ENCODE results near the gene PRKG1.

The PRKG1 gene

GRCh38 chr10:51711519-51711891 lies 637.2 kb downstream of the PRKG1 start:
- no peak for DNase-seq
- Histone ChIP-seq H3K4me1 (ENCODE audit: control extremely low read depth in 1 of 4, control insufficient read depth in 4 of 4, insufficient read depth in 4 of 4, low read length in 3 of 4) (peaks cover 0 to 6% (median 2%) of the 10 kb centered on the region in 4 experiments), H3K27ac (ENCODE audit: insufficient read depth in 1 of 2, low read depth in 1 of 2, low read length in 2 of 2, poor library complexity in 1 of 2, severe bottlenecking in 2 of 2) (no peak overlapping the region), H3K27me3 (replicated peaks in 2 of 5; ENCODE audit: control insufficient read depth in 4 of 5, insufficient read depth in 5 of 5, low read length in 4 of 5) (no peaks in the 10 kb centered on the region), H3K4me3 (ENCODE audit: control insufficient read depth in 1 of 7, extremely low read depth in 1 of 7, insufficient read depth in 4 of 7, low read depth in 2 of 7, low read length in 6 of 7) (no peak overlapping the region), H3K36me3 (ENCODE audit: control insufficient read depth in 4 of 4, insufficient read depth in 4 of 4, low read length in 3 of 4) (no peaks in the 10 kb centered on the region), H3K9me3 (ENCODE audit: control extremely low read depth in 1 of 5, control insufficient read depth in 4 of 5, insufficient read depth in 2 of 5, low read depth in 1 of 5, low read length in 4 of 5) (peaks cover 0 to 1% (median 0%) of the 10 kb centered on the region in 5 experiments)
- no CpG with 5 or more reads among the region's 1 CpG for WGBS (ENCODE audit: insufficient coverage)
- CTCF ChIA-PET = no interaction called here
- POLR2A ChIA-PET = no interaction called here

DNA sequence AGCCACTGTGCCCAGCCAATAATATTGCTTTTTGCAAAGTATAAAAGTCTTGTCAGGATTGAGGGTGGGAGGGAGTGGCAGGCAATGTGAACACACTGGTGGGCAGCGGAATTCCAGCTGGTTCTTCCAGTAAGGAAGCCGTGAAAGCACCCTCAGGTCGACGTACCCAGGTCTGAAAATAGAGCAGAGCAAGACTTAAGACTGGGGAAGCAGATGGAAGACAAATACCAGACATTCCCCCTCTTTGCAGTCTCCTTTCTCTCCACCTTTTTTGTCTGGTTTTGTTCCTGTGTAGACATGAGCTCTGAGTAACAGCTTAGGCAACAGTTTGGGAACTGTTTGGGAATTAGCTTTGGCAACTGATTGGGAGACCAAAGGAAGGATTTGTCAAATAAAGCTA lies 642.7 kb downstream of the PRKG1 start:
- 100% methylated on average over 3 of the region's 4 CpGs for WGBS (ENCODE audit: insufficient coverage)
- no peak overlapping the region for H3K4me3 ChIP-seq (ENCODE audit: control insufficient read depth in 1 of 7, extremely low read depth in 1 of 7, insufficient read depth in 4 of 7, low read depth in 2 of 7, low read length in 6 of 7)
- H3K27ac ChIP-seq (ENCODE audit: insufficient read depth in 1 of 2, low read depth in 1 of 2, low read length in 2 of 2, poor library complexity in 1 of 2, severe bottlenecking in 2 of 2) = no peak overlapping the region
- ChIA-PET POLR2A (no interaction called here), CTCF (no interaction called here)
- peaks cover 0 to 2% (median 0%) of the 10 kb centered on the region in 5 experiments for H3K27me3 ChIP-seq (replicated peaks in 2 of 5; ENCODE audit: control insufficient read depth in 4 of 5, insufficient read depth in 5 of 5, low read length in 4 of 5)
- peaks cover 0 to 1% (median 0%) of the 10 kb centered on the region in 5 experiments for H3K9me3 ChIP-seq (ENCODE audit: control extremely low read depth in 1 of 5, control insufficient read depth in 4 of 5, insufficient read depth in 2 of 5, low read depth in 1 of 5, low read length in 4 of 5)
- H3K4me1 ChIP-seq (ENCODE audit: control extremely low read depth in 1 of 4, control insufficient read depth in 4 of 4, insufficient read depth in 4 of 4, low read length in 3 of 4) = peaks cover 0 to 6% (median 0%) of the 10 kb centered on the region in 4 experiments
- no peak for DNase-seq
- H3K36me3 ChIP-seq (ENCODE audit: control insufficient read depth in 4 of 4, insufficient read depth in 4 of 4, low read length in 3 of 4) = no peaks in the 10 kb centered on the region

DNA sequence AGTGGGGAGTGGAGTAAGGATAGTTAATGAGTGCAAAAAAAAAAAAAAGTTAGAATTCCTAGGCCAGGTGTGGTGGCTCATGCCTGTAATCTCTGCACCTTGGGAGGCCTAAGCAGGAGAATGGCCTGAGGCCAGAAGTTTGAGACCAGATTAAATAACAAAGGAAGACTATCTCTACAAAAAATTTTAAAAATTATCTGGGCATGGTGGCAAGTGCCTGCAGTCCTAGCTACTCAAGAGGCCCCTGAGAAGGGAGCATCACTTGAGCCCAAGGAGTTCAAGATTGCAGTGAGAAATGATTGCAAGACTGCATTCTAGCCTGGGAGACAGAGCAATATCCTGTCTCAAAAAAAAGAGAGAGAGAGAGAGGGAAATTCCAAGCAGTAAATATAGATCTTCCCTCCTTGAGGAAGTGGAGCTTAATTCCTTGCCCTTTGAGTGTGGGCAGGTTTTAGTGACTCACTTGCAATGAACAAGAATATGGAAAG lies 644.6 kb downstream of the PRKG1 start:
- H3K4me3 ChIP-seq (ENCODE audit: control insufficient read depth in 1 of 7, extremely low read depth in 1 of 7, insufficient read depth in 4 of 7, low read depth in 2 of 7, low read length in 6 of 7) = no peak overlapping the region
- no peak for DNase-seq
- peaks cover 0 to 2% (median 0%) of the 10 kb centered on the region in 5 experiments for H3K27me3 ChIP-seq (replicated peaks in 2 of 5; ENCODE audit: control insufficient read depth in 4 of 5, insufficient read depth in 5 of 5, low read length in 4 of 5)
- peaks cover 0 to 1% (median 0%) of the 10 kb centered on the region in 5 experiments for H3K9me3 ChIP-seq (ENCODE audit: control extremely low read depth in 1 of 5, control insufficient read depth in 4 of 5, insufficient read depth in 2 of 5, low read depth in 1 of 5, low read length in 4 of 5)
- no peaks in the 10 kb centered on the region for H3K36me3 ChIP-seq (ENCODE audit: control insufficient read depth in 4 of 4, insufficient read depth in 4 of 4, low read length in 3 of 4)
- H3K4me1 ChIP-seq (ENCODE audit: control extremely low read depth in 1 of 4, control insufficient read depth in 4 of 4, insufficient read depth in 4 of 4, low read length in 3 of 4) = no peaks in the 10 kb centered on the region
- no peak overlapping the region for H3K27ac ChIP-seq (ENCODE audit: insufficient read depth in 1 of 2, low read depth in 1 of 2, low read length in 2 of 2, poor library complexity in 1 of 2, severe bottlenecking in 2 of 2)
- ChIA-PET CTCF (no interaction called here), POLR2A (no interaction called here)

DNA sequence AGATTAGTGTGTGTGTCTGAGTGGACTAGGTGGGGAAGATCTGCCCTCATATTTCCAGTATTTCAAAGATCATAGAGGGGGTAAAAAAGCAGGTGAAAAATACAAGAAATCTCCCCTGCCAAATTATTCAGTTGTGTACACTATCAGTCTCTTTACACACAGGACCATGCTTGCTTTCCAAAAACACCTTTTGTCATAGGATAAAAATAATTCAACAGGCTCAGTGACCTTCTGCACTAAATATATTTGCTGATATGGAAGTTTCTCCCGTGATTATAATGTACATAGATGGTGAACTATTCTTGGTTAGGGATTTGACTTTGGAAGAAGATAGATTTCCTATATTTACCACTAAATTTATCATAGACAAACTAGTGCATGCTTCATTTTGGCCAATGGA lies 649.8 kb downstream of the PRKG1 start:
- H3K27me3 ChIP-seq (replicated peaks in 2 of 5; ENCODE audit: control insufficient read depth in 4 of 5, insufficient read depth in 5 of 5, low read length in 4 of 5) = peaks cover 0 to 2% (median 0%) of the 10 kb centered on the region in 5 experiments
- ChIA-PET CTCF (no interaction called here), POLR2A (no interaction called here)
- no peaks in the 10 kb centered on the region for H3K4me1 ChIP-seq (ENCODE audit: control extremely low read depth in 1 of 4, control insufficient read depth in 4 of 4, insufficient read depth in 4 of 4, low read length in 3 of 4)
- no peaks in the 10 kb centered on the region for H3K36me3 ChIP-seq (ENCODE audit: control insufficient read depth in 4 of 4, insufficient read depth in 4 of 4, low read length in 3 of 4)
- H3K9me3 ChIP-seq (ENCODE audit: control extremely low read depth in 1 of 5, control insufficient read depth in 4 of 5, insufficient read depth in 2 of 5, low read depth in 1 of 5, low read length in 4 of 5) = no peaks in the 10 kb centered on the region
- DNase-seq = no peak
- H3K27ac ChIP-seq (ENCODE audit: insufficient read depth in 1 of 2, low read depth in 1 of 2, low read length in 2 of 2, poor library complexity in 1 of 2, severe bottlenecking in 2 of 2) = no peak overlapping the region
- H3K4me3 ChIP-seq (ENCODE audit: control insufficient read depth in 1 of 7, extremely low read depth in 1 of 7, insufficient read depth in 4 of 7, low read depth in 2 of 7, low read length in 6 of 7) = no peak overlapping the region
- no CpG with 5 or more reads among the region's 1 CpG for WGBS (ENCODE audit: insufficient coverage)

- WGBS (ENCODE audit: insufficient coverage) = 100% methylated on average over 2 of the region's 7 CpGs
- H3K9me3 ChIP-seq (ENCODE audit: control extremely low read depth in 1 of 5, control insufficient read depth in 4 of 5, insufficient read depth in 2 of 5, low read depth in 1 of 5, low read length in 4 of 5) = no peaks in the 10 kb centered on the region
- no peaks in the 10 kb centered on the region for H3K4me1 ChIP-seq (ENCODE audit: control extremely low read depth in 1 of 4, control insufficient read depth in 4 of 4, insufficient read depth in 4 of 4, low read length in 3 of 4)
- CTCF ChIA-PET = interaction anchor here (0.7 kb wide), 1 partner anchor 31 kb away, joined by 3 read pairs; no protein-coding TSS in a partner anchor
- H3K27ac ChIP-seq (ENCODE audit: insufficient read depth in 1 of 2, low read depth in 1 of 2, low read length in 2 of 2, poor library complexity in 1 of 2, severe bottlenecking in 2 of 2) = no peak overlapping the region
- no peak overlapping the region for H3K4me3 ChIP-seq (ENCODE audit: control insufficient read depth in 1 of 7, extremely low read depth in 1 of 7, insufficient read depth in 4 of 7, low read depth in 2 of 7, low read length in 6 of 7)
- no peak for DNase-seq
- no peaks in the 10 kb centered on the region for H3K27me3 ChIP-seq (replicated peaks in 2 of 5; ENCODE audit: control insufficient read depth in 4 of 5, insufficient read depth in 5 of 5, low read length in 4 of 5)
- POLR2A ChIA-PET = no interaction called here
- H3K36me3 ChIP-seq (ENCODE audit: control insufficient read depth in 4 of 4, insufficient read depth in 4 of 4, low read length in 3 of 4) = no peaks in the 10 kb centered on the region
Measured at GRCh38 chr10:51729822-51730555, 655.7 kb downstream of the PRKG1 start.

- Histone ChIP-seq H3K36me3 (ENCODE audit: control insufficient read depth in 4 of 4, insufficient read depth in 4 of 4, low read length in 3 of 4) (no peaks in the 10 kb centered on the region), H3K9me3 (ENCODE audit: control extremely low read depth in 1 of 5, control insufficient read depth in 4 of 5, insufficient read depth in 2 of 5, low read depth in 1 of 5, low read length in 4 of 5) (no peaks in the 10 kb centered on the region), H3K27ac (ENCODE audit: insufficient read depth in 1 of 2, low read depth in 1 of 2, low read length in 2 of 2, poor library complexity in 1 of 2, severe bottlenecking in 2 of 2) (no peak overlapping the region), H3K4me1 (ENCODE audit: control extremely low read depth in 1 of 4, control insufficient read depth in 4 of 4, insufficient read depth in 4 of 4, low read length in 3 of 4) (no peaks in the 10 kb centered on the region), H3K4me3 (ENCODE audit: control insufficient read depth in 1 of 7, extremely low read depth in 1 of 7, insufficient read depth in 4 of 7, low read depth in 2 of 7, low read length in 6 of 7) (no peak overlapping the region), H3K27me3 (replicated peaks in 2 of 5; ENCODE audit: control insufficient read depth in 4 of 5, insufficient read depth in 5 of 5, low read length in 4 of 5) (no peaks in the 10 kb centered on the region)
- WGBS (ENCODE audit: insufficient coverage) = no CpG with 5 or more reads among the region's 1 CpG
- DNase-seq = no peak
- CTCF ChIA-PET = no interaction called here
- POLR2A ChIA-PET = no interaction called here
Measured at GRCh38 chr10:51733057-51733456, 658.8 kb downstream of the PRKG1 start.

GRCh38 chr10:51743146-51743545 lies 668.9 kb downstream of the PRKG1 start:
- Histone ChIP-seq H3K27me3 (replicated peaks in 2 of 5; ENCODE audit: control insufficient read depth in 4 of 5, insufficient read depth in 5 of 5, low read length in 4 of 5) (no peaks in the 10 kb centered on the region), H3K27ac (ENCODE audit: insufficient read depth in 1 of 2, low read depth in 1 of 2, low read length in 2 of 2, poor library complexity in 1 of 2, severe bottlenecking in 2 of 2) (no peak overlapping the region), H3K36me3 (ENCODE audit: control insufficient read depth in 4 of 4, insufficient read depth in 4 of 4, low read length in 3 of 4) (no peaks in the 10 kb centered on the region), H3K4me3 (ENCODE audit: control insufficient read depth in 1 of 7, extremely low read depth in 1 of 7, insufficient read depth in 4 of 7, low read depth in 2 of 7, low read length in 6 of 7) (no peak overlapping the region), H3K4me1 (ENCODE audit: control extremely low read depth in 1 of 4, control insufficient read depth in 4 of 4, insufficient read depth in 4 of 4, low read length in 3 of 4) (no peaks in the 10 kb centered on the region), H3K9me3 (ENCODE audit: control extremely low read depth in 1 of 5, control insufficient read depth in 4 of 5, insufficient read depth in 2 of 5, low read depth in 1 of 5, low read length in 4 of 5) (no peaks in the 10 kb centered on the region)
- POLR2A ChIA-PET = no interaction called here
- DNase-seq = peak in 1 of 3 donors; percentile 1
- CTCF ChIA-PET = interaction anchor here (0.7 kb wide), 1 partner anchor 19 kb away, joined by 3 read pairs; no protein-coding TSS in a partner anchor
- WGBS (ENCODE audit: insufficient coverage) = 92% methylated on average over 5 of the region's 6 CpGs

All from common myeloid progenitor, CD34-positive (primary cell).